Testis (tissue), 3 donors: Measurements from ENCODE around the gene RFX8. TPM values are rescaled to one million over a fixed set of nuclear protein-coding genes. Genes with fewer than 3 reads are reported as not detected.

ENCODE experiments used
- DNase-seq: peaks from one replicate; pipeline ENCODE4 v3.0.0-alpha.2; 2019
- H3K27ac ChIP-seq, 2 donors: fragments of 200-600 bp; sonication (generic); one replicate each; pipeline ENCODE4 v1.5.1; 2019
- H3K27me3 ChIP-seq: fragments of 200-600 bp; sonication (generic); one replicate; pipeline ENCODE4 v1.5.1; 2019
- H3K36me3 ChIP-seq: fragments of 200-600 bp; sonication (generic); one replicate; pipeline ENCODE4 v1.5.1; 2017; ENCODE audit warnings: low read depth; ENCODE audit errors: missing control alignments
- H3K4me1 ChIP-seq: fragments of 200-600 bp; sonication (generic); one replicate; pipeline ENCODE4 v1.5.1; 2019
- H3K4me3 ChIP-seq, 2 donors: fragments of 200-600 bp; sonication (generic); one replicate each; pipeline ENCODE4 v1.5.1; 2017 to 2019
- H3K9me3 ChIP-seq: fragments of 200-600 bp; sonication (generic); one replicate; pipeline ENCODE4 v1.5.1; 2017
- POLR2A ChIP-seq: fragments of 450-650 bp; IDR thresholded peaks from one replicate; pipeline ENCODE4 v1.6.1; 2017; ENCODE audit warnings: antibody characterized with exemption, mild to moderate bottlenecking, moderate library complexity
- WGBS, 2 donors: methylation state at CpG; one replicate each; pipeline ENCODE4 v1.1.5; 2018; 5-methylcytosine and 5-hydroxymethylcytosine counted together
- intact Hi-C: fragments of 100-400 bp; cut with DNase I; formaldehyde crosslinking; loops from one replicate; pipeline ENCODE4 v1.15.1; 2023; ENCODE audit warnings: low total_unique reads
- polyA plus RNA-seq: library from polyadenylated mRNA; stranded (reverse); fragments of 350-450 nt; fragmentation: Illumina TruSeq; extraction: RNeasy Lipid Tissue Mini Kit (QIAGEN cat#74804); gene quantifications from one replicate; pipeline ENCODE4 v1.2.3, GENCODE V29; 2014; ENCODE audit warnings: low read depth, low replicate concordance; ENCODE audit not compliant: insufficient read depth
- total RNA-seq, 2 donors: library from RNA; depleted of rRNA; stranded (reverse); fragments of >200 nt; gene quantifications; one replicate each; pipeline ENCODE4 v1.2.3, GENCODE V29; 2016
- TF ChIP-seq, protein P1 (sequence below), 3 experiments: fragments of 450-650 bp in 2 of 3; fragments of 200-600 bp in 1 of 3; sonication (generic) in 1 of 3; IDR thresholded peaks; one replicate each; pipeline ENCODE4 v1.5.1; 2016 to 2019; ENCODE audit warnings: antibody characterized with exemption in 3 of 3, mild to moderate bottlenecking in 2 of 3, moderate library complexity in 1 of 3

The RFX8 gene
- total and polyA plus RNA-seq, 3 donors from 2014 or later: 1.8 to 4.0 (median 2.7) TPM

DNA sequence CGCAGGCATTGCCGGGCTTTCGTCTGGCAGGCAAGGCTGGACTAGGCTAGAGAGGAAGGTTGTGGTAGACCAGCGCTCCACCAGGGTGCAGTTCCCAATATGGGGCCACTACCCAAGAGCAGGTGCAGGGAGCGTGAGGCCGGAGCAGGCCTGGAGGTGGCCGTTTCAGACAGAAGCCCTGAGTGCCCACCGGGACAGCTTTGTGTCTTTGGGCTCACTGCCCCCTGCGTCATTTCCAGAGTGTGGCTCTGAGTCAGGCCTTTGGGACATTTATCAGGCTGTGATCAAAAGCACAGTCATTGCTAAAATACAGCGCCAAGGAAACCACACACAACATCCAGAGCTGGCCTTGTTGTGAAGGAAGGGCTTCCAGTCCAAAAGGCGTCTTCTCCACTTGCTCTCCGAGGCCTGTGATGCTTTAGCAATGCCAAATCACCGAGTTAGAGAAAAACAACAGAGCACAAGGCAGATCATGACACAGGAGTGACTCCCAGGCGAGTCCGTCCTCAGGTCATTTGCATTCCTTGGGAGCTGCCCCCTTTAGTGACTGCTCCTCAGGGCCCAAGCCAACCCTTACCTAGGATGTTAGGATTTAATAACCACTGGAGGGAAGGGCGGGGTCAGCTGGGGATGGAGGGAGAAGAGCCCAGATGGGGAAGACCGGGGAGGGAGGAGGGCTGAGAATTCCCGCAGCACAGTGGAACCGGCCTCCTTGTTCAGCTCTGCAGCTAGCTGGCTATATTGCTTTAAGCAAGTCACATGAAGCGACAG is 42.3 kb downstream of the RFX8 start:
- no peak overlapping the region for H3K27ac ChIP-seq
- WGBS, 2 donors: 83 to 91% methylated on average over 11 to 20 of the region's 20 CpGs
- H3K4me1 ChIP-seq: peaks cover 4% of the 10 kb centered on the region
- H3K36me3 ChIP-seq: no peaks in the 10 kb centered on the region
- no peaks in the 10 kb centered on the region for H3K9me3 ChIP-seq
- H3K4me3 ChIP-seq: no peak overlapping the region
- intact Hi-C loops: no loop called here
- no peak for DNase-seq
- H3K27me3 ChIP-seq: no peaks in the 10 kb centered on the region
- TF ChIP-seq, protein P1, sequence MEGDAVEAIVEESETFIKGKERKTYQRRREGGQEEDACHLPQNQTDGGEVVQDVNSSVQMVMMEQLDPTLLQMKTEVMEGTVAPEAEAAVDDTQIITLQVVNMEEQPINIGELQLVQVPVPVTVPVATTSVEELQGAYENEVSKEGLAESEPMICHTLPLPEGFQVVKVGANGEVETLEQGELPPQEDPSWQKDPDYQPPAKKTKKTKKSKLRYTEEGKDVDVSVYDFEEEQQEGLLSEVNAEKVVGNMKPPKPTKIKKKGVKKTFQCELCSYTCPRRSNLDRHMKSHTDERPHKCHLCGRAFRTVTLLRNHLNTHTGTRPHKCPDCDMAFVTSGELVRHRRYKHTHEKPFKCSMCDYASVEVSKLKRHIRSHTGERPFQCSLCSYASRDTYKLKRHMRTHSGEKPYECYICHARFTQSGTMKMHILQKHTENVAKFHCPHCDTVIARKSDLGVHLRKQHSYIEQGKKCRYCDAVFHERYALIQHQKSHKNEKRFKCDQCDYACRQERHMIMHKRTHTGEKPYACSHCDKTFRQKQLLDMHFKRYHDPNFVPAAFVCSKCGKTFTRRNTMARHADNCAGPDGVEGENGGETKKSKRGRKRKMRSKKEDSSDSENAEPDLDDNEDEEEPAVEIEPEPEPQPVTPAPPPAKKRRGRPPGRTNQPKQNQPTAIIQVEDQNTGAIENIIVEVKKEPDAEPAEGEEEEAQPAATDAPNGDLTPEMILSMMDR (IDR thresholded peaks at IDR 0.05): no peak
- no peak for TF ChIP-seq POLR2A

DNA sequence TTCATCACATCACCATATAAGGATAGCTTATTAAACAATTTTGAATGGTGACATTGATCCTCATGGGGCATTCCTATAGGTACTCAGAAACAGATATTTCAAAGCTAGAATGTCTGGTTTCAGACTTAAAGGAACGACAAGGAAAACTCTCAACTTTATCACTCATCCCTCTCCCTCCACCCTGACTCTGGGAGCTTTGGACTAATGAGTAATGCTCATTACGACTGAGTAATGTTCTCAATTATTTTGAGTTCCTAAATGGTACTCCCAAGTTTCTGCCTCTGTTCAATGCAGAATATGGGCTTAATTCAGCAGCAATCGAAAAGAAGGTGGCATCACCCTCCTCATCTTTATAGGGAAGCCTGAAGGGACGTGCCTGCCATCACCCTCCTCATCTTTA is 43.4 kb downstream of the RFX8 start:
- WGBS, 2 donors: 91 to 97% methylated on average over 4 of the region's 4 CpGs

DNA sequence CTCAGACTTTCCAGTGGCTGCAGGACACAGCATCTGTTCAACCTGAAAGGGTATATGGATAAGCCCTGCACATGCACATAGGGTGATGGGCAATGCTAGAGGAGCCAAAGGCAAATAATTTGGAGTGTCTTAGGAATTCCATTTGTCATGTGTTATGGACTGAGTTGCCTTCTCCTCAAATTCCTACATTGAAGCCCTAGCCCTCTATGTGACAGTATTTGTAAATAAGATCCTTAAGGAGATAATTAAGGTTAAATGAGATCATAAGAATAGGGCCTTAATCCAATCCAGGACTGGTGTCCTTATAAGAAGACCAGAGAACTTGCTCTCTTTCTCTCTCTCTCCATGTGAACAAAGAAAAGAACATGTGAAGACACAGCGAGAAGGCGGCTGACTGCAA is 44.8 kb downstream of the RFX8 start:
- 90 to 96% methylated on average over 2 of the region's 2 CpGs for WGBS, 2 donors
- DNase-seq: no peak
- Histone ChIP-seq H3K36me3 (no peaks in the 10 kb centered on the region), H3K27ac (no peak overlapping the region), H3K9me3 (no peaks in the 10 kb centered on the region), H3K27me3 (no peaks in the 10 kb centered on the region), H3K4me3 (no peak overlapping the region), H3K4me1 (no peaks in the 10 kb centered on the region)
- intact Hi-C loops: no loop called here
- TF ChIP-seq POLR2A: no peak
- TF ChIP-seq, protein P1 (IDR thresholded peaks at IDR 0.05): no peak

More for the DNA sequence above, 43.4 kb downstream of the RFX8 start:
- intact Hi-C loops: no loop called here
- no peaks in the 10 kb centered on the region for H3K27me3 ChIP-seq
- no peaks in the 10 kb centered on the region for H3K36me3 ChIP-seq
- no peak for DNase-seq
- peaks cover 4% of the 10 kb centered on the region for H3K4me1 ChIP-seq
- H3K27ac ChIP-seq: no peak overlapping the region
- H3K4me3 ChIP-seq: no peak overlapping the region
- no peaks in the 10 kb centered on the region for H3K9me3 ChIP-seq
- no peak for TF ChIP-seq POLR2A
- TF ChIP-seq, protein P1 (IDR thresholded peaks at IDR 0.05): no peak

DNA sequence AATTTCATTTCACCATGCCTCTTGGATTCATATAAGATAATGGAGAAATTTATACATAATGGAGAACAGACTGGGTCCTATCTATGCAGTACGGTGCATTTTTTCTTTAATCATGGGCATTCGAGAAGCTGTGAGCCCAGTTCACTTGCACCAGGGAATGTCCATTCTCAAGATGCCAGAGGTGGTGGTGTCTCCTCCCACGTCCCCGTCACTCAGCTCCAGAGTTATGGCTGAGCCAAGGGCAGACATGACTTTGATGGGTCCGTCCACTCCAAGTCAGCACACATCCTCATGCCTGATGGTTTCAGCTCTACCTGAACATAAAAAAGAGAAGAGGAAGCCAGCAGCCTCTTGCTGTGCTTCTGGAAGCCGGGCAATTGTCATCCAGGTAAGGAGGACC is 45.5 kb downstream of the RFX8 start:
- H3K4me3 ChIP-seq: no peak overlapping the region
- intact Hi-C loops: no loop called here
- WGBS, 2 donors: 90 to 94% methylated on average over 6 of the region's 6 CpGs
- H3K36me3 ChIP-seq: no peaks in the 10 kb centered on the region
- H3K4me1 ChIP-seq: no peaks in the 10 kb centered on the region
- no peak overlapping the region for H3K27ac ChIP-seq
- no peaks in the 10 kb centered on the region for H3K9me3 ChIP-seq
- DNase-seq: no peak
- TF ChIP-seq, protein P1 (IDR thresholded peaks at IDR 0.05): no peak
- no peak for TF ChIP-seq POLR2A
- H3K27me3 ChIP-seq: no peaks in the 10 kb centered on the region
